Sigmoid colon (tissue), 7 donors: Measurements from ENCODE around the gene C11orf21. TPM values are rescaled to one million over a fixed set of nuclear protein-coding genes. Genes with fewer than 3 reads are reported as not detected.

Experiments
- DNase-seq: peaks from one replicate; pipeline ENCODE4 v3.0.0-alpha.2; 2019
- H3K27ac ChIP-seq, 4 donors: fragments of 200-600 bp; sonication (generic); one replicate each; pipeline ENCODE4 v1.5.1; 2016 to 2019; ENCODE audit warnings: mild to moderate bottlenecking in 1 of 4
- H3K27me3 ChIP-seq, 3 donors: fragments of 200-600 bp; sonication (generic); one replicate each; pipeline ENCODE4 v1.5.1; 2019; ENCODE audit warnings: mild to moderate bottlenecking in 1 of 3
- H3K36me3 ChIP-seq, 4 donors: fragments of 200-600 bp; sonication (generic); one replicate each; pipeline ENCODE4 v1.5.1; 2016 to 2019
- H3K4me1 ChIP-seq, 4 donors: fragments of 200-600 bp; sonication (generic); one replicate each; pipeline ENCODE4 v1.5.1; 2017 to 2019
- H3K4me3 ChIP-seq, 4 donors: fragments of 200-600 bp; sonication (generic); one replicate each; pipeline ENCODE4 v1.5.1; 2017 to 2019; ENCODE audit warnings: mild to moderate bottlenecking in 2 of 4, moderate library complexity in 1 of 4
- H3K9me3 ChIP-seq, 4 donors: fragments of 200-600 bp in 3 of 4; sonication (generic) in 3 of 4; one replicate each; pipeline versions ENCODE4 v1.5.1 to v1.6.1; 2013 to 2019
- EP300 ChIP-seq, 4 donors: sonication (generic); formaldehyde crosslinking; IDR thresholded peaks; one replicate each; pipeline ENCODE4 v1.6.1; 2017; ENCODE audit warnings: antibody characterized with exemption in 4 of 4
- POLR2A ChIP-seq, 2 donors: fragments of 450-650 bp; IDR thresholded peaks; one replicate each; pipeline ENCODE4 v1.6.1; 2016; ENCODE audit warnings: antibody characterized with exemption in 2 of 2, mild to moderate bottlenecking in 2 of 2, moderate library complexity in 2 of 2
- POLR2AphosphoS5 ChIP-seq, 4 donors: sonication (generic); formaldehyde crosslinking; IDR thresholded peaks; one replicate each; pipeline ENCODE4 v1.6.1; 2017; ENCODE audit warnings: antibody characterized with exemption in 4 of 4
- WGBS, 2 donors: extraction: QIAGEN DNeasy Blood & Tissue Kit; methylation state at CpG; one replicate each; pipeline ENCODE4 v1.1.7; 2013; 5-methylcytosine and 5-hydroxymethylcytosine counted together
- intact Hi-C: fragments of 100-400 bp; cut with DNase I; formaldehyde crosslinking; loops from one replicate; pipeline ENCODE4 v1.15.1; 2023
- polyA plus RNA-seq, 3 donors: library from polyadenylated mRNA; stranded (reverse); fragments of 200-250 nt; gene quantifications; one replicate each; pipeline ENCODE4 v1.2.3, GENCODE V29; 2013
- total RNA-seq, 4 donors: library from RNA; depleted of rRNA; stranded (reverse); fragments of >200 nt; gene quantifications; one replicate each; pipeline ENCODE4 v1.1.0, GENCODE V29; 2016
- TF ChIP-seq, protein P1 (sequence below), 4 experiments: fragments of 450-650 bp in 3 of 4; fragments of 200-600 bp in 1 of 4; IDR thresholded peaks; one replicate each; pipeline ENCODE4 v1.5.1; 2016 to 2019; ENCODE audit warnings: antibody characterized with exemption in 4 of 4, mild to moderate bottlenecking in 3 of 4, moderate library complexity in 2 of 4
- donor health status: healthy with polysubstance abuse.
- donor health status: Bipolar disorder and iron deficiency.
- donor health status: healthy.

C11orf21 gene
- total and polyA plus RNA-seq, 7 donors = 0.68 to 6.2 (median 0.71) TPM; not detected in 4

DNA sequence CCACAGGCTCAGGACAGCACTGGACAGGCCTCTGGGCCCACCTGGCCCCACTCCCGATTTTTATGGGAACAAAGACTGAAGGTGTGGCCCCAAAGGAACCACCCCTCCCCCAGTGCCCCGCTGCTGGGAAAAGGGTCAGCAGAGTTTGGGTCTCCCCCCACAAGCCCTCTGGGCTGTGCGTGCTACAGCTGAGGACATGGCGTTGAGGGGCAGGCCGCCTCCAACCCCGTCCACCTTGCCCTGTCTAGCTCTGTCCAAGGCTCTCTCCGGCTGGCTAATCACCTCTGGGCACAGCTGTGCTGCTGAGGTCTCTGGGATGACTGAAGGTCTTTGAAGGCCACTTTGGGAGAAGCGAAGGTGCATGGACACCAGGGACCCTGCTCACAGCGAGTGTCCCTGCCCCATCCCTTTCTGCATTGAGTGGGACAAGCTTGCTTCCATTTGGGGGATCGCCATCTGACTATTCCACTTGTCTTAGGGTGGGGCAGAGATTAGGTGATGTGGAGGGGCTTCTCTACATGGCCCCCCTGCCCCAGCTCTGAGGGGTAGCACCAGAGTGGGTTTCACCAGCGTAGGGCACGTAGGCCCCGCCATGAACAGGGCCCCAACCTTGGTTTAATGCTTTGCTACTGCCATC is 37.9 kb downstream of the C11orf21 start:
- Histone ChIP-seq H3K36me3 (no peaks in the 10 kb centered on the region), H3K27me3 (peaks cover 2 to 36% (median 13%) of the 10 kb centered on the region in 3 donors), H3K4me3 (no peak overlapping the region), H3K27ac (no peak overlapping the region), H3K9me3 (no peaks in the 10 kb centered on the region), H3K4me1 (peaks cover 0 to 7% (median 3%) of the 10 kb centered on the region in 4 donors)
- WGBS, 2 donors = 83 to 91% methylated on average over 13 of the region's 13 CpGs
- DNase-seq = no peak
- intact Hi-C loops = no loop called here
- TF ChIP-seq, protein P1, sequence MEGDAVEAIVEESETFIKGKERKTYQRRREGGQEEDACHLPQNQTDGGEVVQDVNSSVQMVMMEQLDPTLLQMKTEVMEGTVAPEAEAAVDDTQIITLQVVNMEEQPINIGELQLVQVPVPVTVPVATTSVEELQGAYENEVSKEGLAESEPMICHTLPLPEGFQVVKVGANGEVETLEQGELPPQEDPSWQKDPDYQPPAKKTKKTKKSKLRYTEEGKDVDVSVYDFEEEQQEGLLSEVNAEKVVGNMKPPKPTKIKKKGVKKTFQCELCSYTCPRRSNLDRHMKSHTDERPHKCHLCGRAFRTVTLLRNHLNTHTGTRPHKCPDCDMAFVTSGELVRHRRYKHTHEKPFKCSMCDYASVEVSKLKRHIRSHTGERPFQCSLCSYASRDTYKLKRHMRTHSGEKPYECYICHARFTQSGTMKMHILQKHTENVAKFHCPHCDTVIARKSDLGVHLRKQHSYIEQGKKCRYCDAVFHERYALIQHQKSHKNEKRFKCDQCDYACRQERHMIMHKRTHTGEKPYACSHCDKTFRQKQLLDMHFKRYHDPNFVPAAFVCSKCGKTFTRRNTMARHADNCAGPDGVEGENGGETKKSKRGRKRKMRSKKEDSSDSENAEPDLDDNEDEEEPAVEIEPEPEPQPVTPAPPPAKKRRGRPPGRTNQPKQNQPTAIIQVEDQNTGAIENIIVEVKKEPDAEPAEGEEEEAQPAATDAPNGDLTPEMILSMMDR (IDR thresholded peaks at IDR 0.05) = no peak
- TF ChIP-seq EP300 (IDR thresholded peaks at IDR 0.05) = no peak
- TF ChIP-seq POLR2AphosphoS5 (IDR thresholded peaks at IDR 0.05) = no peak
- no peak for TF ChIP-seq POLR2A (IDR thresholded peaks at IDR 0.05)

DNA sequence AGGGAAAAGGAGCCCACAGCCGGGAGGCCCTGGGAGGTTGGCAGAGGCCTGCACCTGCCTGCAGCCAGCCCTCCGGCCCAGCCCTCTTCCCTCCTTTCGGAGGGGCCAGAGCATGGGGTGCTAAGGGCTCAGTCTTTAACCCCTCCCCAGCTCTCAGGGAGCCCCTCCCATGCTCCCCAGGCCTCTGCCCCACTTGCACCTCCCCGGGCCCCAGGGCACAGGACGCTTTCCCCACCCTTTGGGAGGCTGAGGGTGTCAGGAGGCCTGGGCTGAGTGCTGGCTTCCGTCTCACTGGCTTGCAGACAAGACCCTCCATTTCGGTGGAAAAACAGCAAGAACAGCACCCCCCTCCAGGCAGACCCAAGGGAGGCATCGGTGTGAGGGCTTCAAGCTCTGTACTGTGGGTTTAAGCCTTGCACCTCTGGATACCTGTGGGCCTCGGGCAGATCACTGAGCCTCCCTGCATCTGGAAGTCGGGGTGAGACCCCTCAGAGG is 38.6 kb downstream of the C11orf21 start:
- no peak for DNase-seq
- Histone ChIP-seq H3K9me3 (no peaks in the 10 kb centered on the region), H3K36me3 (no peaks in the 10 kb centered on the region), H3K4me1 (no peaks in the 10 kb centered on the region), H3K27me3 (peaks cover 0 to 29% (median 6%) of the 10 kb centered on the region in 3 donors), H3K27ac (no peak overlapping the region), H3K4me3 (no peak overlapping the region)
- WGBS, 2 donors = 29 to 68% methylated on average over 10 of the region's 10 CpGs
- intact Hi-C loops = no loop called here
- TF ChIP-seq POLR2AphosphoS5 (IDR thresholded peaks at IDR 0.05) (no peak), POLR2A (IDR thresholded peaks at IDR 0.05) (no peak), EP300 (IDR thresholded peaks at IDR 0.05) (no peak)
- TF ChIP-seq, protein P1 (IDR thresholded peaks at IDR 0.05) = no peak

DNA sequence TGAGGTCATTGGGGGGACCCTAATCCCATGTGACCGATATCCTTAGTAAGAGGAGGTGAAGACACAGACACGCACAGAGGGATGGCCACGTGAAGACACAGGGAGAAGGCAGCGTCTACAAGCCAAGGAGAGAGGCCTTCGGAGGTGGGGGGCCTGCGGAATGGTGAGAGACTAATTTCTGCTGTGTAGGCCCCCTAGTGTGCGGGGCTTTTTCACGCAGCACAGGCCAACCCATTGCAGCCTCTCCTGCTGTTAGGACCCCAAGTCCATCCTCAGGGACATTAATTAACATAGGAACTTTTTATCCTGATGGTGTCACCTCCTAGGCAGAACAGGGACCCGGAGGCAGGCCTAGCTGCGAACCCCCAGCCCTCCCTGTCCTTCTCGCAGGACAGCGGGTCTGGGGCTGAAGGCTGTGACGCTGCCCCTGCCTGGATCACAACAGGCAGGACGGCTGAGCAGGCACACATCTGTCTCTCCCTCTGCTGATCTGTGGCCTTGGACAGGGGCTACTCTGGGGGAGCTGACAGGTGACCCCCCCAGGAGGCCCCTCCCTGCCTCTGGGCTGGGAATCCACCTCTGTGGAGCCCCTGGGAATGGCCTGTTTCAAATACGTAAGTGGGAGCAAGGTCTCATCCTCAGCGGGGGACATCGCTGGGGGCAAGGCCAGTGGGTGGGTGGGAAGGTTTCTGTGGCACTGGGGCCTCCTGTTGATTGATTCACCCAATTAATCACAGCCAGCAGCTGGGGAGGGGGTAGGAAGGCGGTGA is 39.2 kb downstream of the C11orf21 start:
- Histone ChIP-seq H3K27ac (no peak overlapping the region), H3K4me1 (no peaks in the 10 kb centered on the region), H3K27me3 (peaks cover 0 to 22% (median 0%) of the 10 kb centered on the region in 3 donors), H3K4me3 (no peak overlapping the region), H3K36me3 (no peaks in the 10 kb centered on the region), H3K9me3 (no peaks in the 10 kb centered on the region)
- intact Hi-C loops = no loop called here
- TF ChIP-seq POLR2A (IDR thresholded peaks at IDR 0.05) = no peak
- TF ChIP-seq, protein P1 (IDR thresholded peaks at IDR 0.05) = no peak
- no peak for TF ChIP-seq EP300 (IDR thresholded peaks at IDR 0.05)
- no peak for TF ChIP-seq POLR2AphosphoS5 (IDR thresholded peaks at IDR 0.05)
- 81 to 89% methylated on average over 18 of the region's 18 CpGs for WGBS, 2 donors
- no peak for DNase-seq

DNA sequence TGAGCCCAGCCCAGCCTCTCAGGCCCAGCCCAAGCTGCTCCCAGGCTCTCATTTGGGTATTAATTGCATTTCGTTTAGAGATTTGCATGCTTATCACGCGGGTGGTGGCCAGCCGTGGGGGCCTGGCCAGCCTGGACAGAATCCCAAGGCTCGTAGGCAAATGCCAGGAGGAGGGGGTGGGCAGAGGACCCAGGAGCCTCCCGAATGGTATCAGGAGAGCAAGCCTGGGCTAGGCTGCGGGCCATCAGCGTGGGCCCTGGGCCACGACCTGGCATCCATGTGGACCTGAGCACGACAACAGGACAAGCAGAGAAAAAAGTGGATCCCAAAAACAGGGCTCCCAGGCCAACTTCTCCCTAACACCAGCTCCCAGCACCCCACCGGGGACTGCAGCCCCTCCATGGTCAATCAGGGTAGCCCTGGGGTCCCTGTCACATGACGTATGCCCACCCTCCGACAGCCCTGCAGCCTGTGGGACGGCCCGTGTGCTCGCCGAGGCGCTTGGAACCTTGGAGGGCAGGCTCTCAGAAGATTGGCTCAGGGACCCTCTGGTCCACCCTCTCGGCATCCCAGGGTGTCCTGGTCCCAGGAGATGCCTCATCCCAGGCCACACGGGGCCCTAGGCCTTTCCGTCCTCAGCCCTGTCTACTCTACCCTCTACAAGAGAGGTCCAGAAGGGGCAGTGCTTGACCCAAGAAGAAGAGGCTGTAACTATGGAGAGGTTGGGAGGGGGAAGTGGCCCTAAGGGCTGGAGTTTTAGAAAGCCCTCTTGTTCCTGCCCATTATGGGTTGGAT is 40.1 kb downstream of the C11orf21 start:
- Histone ChIP-seq H3K27me3 (peaks cover 0 to 17% (median 0%) of the 10 kb centered on the region in 3 donors), H3K27ac (no peak overlapping the region), H3K4me1 (no peaks in the 10 kb centered on the region), H3K9me3 (no peaks in the 10 kb centered on the region), H3K36me3 (no peaks in the 10 kb centered on the region), H3K4me3 (no peak overlapping the region)
- no peak for TF ChIP-seq POLR2AphosphoS5 (IDR thresholded peaks at IDR 0.05)
- no peak for TF ChIP-seq POLR2A (IDR thresholded peaks at IDR 0.05)
- TF ChIP-seq, protein P1 (IDR thresholded peaks at IDR 0.05) = no peak
- no peak for TF ChIP-seq EP300 (IDR thresholded peaks at IDR 0.05)
- no peak for DNase-seq
- intact Hi-C loops = no loop called here
- 80 to 81% methylated on average over 21 of the region's 21 CpGs for WGBS, 2 donors
